Type B pancreatic cell (in vitro differentiated cells): ENCODE measurements around the gene TMEM181. TPM values are rescaled to one million over a fixed set of nuclear protein-coding genes. Genes with fewer than 3 reads are reported as not detected.

Experiments used
- DNase-seq: peaks from one replicate; pipeline ENCODE4 v3.0.0; 2021; ENCODE audit warnings: mixed read lengths; ENCODE audit not compliant: unreplicated experiment; ENCODE audit errors: extremely low spot score
- H3K27ac Mint-ChIP-seq: 2 replicates; pipeline ENCODE4 v1.8.0; 2021; ENCODE audit warnings: mild to moderate bottlenecking, mixed read lengths
- H3K27me3 Mint-ChIP-seq: 2 replicates; pipeline ENCODE4 v1.8.0; 2021; ENCODE audit warnings: mixed read lengths
- H3K36me3 Mint-ChIP-seq: 2 replicates; pipeline ENCODE4 v1.8.0; 2021; ENCODE audit warnings: mixed read lengths
- H3K4me1 Mint-ChIP-seq: one replicate; pipeline ENCODE4 v1.8.0; 2021; ENCODE audit warnings: mixed read lengths; ENCODE audit not compliant: unreplicated experiment
- H3K4me3 Mint-ChIP-seq: 2 replicates; pipeline ENCODE4 v1.8.0; 2021; ENCODE audit warnings: mild to moderate bottlenecking, mixed read lengths
- H3K9me3 Mint-ChIP-seq: 2 replicates; pipeline ENCODE4 v1.8.0; 2021; ENCODE audit warnings: mixed read lengths
- CTCF ChIP-seq: fragments of 200-600 bp; sonication (generic); conservative IDR thresholded peaks from 2 replicates; pipeline ENCODE4 v1.5.0; 2021; ENCODE audit warnings: antibody characterized with exemption, mild to moderate bottlenecking
- total RNA-seq: library from RNA; stranded (reverse); gene quantifications from 2 replicates; pipeline ENCODE4 v1.2.1, GENCODE V29; 2021; ENCODE audit warnings: low replicate concordance

The TMEM181 gene
- total RNA-seq, 1 donor from 2014 or later = 26.3 TPM

GRCh38 chr6:158539413-158539812 lies 20.5 kb upstream of the TMEM181 start:
- no peak for TF ChIP-seq CTCF
- DNase-seq = no peak
- H3K27ac Mint-ChIP-seq = no peak overlapping the region
- no peaks in the 10 kb centered on the region for H3K4me1 Mint-ChIP-seq
- H3K4me3 Mint-ChIP-seq = peak overlapping the region; percentile 57
- no peaks in the 10 kb centered on the region for H3K9me3 Mint-ChIP-seq
- H3K27me3 Mint-ChIP-seq = peaks cover 40% of the 10 kb centered on the region
- no peaks in the 10 kb centered on the region for H3K36me3 Mint-ChIP-seq

- no peak for DNase-seq
- Mint-ChIP-seq H3K4me3 (no peak overlapping the region), H3K27ac (no peak overlapping the region), H3K36me3 (no peaks in the 10 kb centered on the region), H3K9me3 (no peaks in the 10 kb centered on the region), H3K27me3 (peaks cover 40% of the 10 kb centered on the region), H3K4me1 (no peaks in the 10 kb centered on the region)
- TF ChIP-seq CTCF = no peak
Observed at GRCh38 chr6:158539881-158540280, 20.0 kb upstream of the TMEM181 start.

- DNase-seq = no peak
- Mint-ChIP-seq H3K36me3 (no peaks in the 10 kb centered on the region), H3K4me3 (no peak overlapping the region), H3K4me1 (no peaks in the 10 kb centered on the region), H3K27me3 (peaks cover 31% of the 10 kb centered on the region), H3K27ac (no peak overlapping the region), H3K9me3 (no peaks in the 10 kb centered on the region)
- TF ChIP-seq CTCF = no peak
Observed at GRCh38 chr6:158543606-158544185, 16.2 kb upstream of the TMEM181 start.

GRCh38 chr6:158544428-158544827 lies 15.5 kb upstream of the TMEM181 start:
- DNase-seq = no peak
- H3K4me1 Mint-ChIP-seq = no peaks in the 10 kb centered on the region
- H3K36me3 Mint-ChIP-seq = no peaks in the 10 kb centered on the region
- no peaks in the 10 kb centered on the region for H3K9me3 Mint-ChIP-seq
- H3K4me3 Mint-ChIP-seq = no peak overlapping the region
- peaks cover 23% of the 10 kb centered on the region for H3K27me3 Mint-ChIP-seq
- no peak overlapping the region for H3K27ac Mint-ChIP-seq
- no peak for TF ChIP-seq CTCF

- no peak for TF ChIP-seq CTCF
- H3K4me3 Mint-ChIP-seq = no peak overlapping the region
- H3K9me3 Mint-ChIP-seq = no peaks in the 10 kb centered on the region
- DNase-seq = no peak
- no peak overlapping the region for H3K27ac Mint-ChIP-seq
- no peaks in the 10 kb centered on the region for H3K36me3 Mint-ChIP-seq
- no peaks in the 10 kb centered on the region for H3K4me1 Mint-ChIP-seq
- peaks cover 14% of the 10 kb centered on the region for H3K27me3 Mint-ChIP-seq
Observed at GRCh38 chr6:158545043-158545966, 14.6 kb upstream of the TMEM181 start.
